Tibial artery (tissue), 4 donors: ENCODE data around the gene MACROD2.

Experiments
- DNase-seq, 2 donors: peaks; one replicate each; pipeline ENCODE4 v3.0.0-alpha.2; 2019
- H3K27ac ChIP-seq, 2 donors: fragments of 200-600 bp; sonication (generic) in 1 of 2; 1 replicate in 1 of 2; 2 replicates in 1 of 2; pipeline ENCODE4 v1.5.1; 2018 to 2019; ENCODE audit warnings: mild to moderate bottlenecking in 1 of 2
- H3K27me3 ChIP-seq, 2 donors: fragments of 200-600 bp; sonication (generic) in 1 of 2; one replicate each; pipeline versions ENCODE4 v1.5.1 to v1.6.0; 2016 to 2019
- H3K36me3 ChIP-seq, 3 donors: fragments of 200-600 bp; sonication (generic) in 2 of 3; one replicate each; pipeline ENCODE4 v1.5.1; 2016 to 2019; ENCODE audit warnings: mild to moderate bottlenecking in 2 of 3
- H3K4me1 ChIP-seq, 4 donors: fragments of 200-600 bp; sonication (generic) in 2 of 4; 1 replicate in 3 of 4; 2 replicates in 1 of 4; pipeline ENCODE4 v1.5.1; 2016 to 2019
- H3K4me3 ChIP-seq, 2 donors: fragments of 200-600 bp; sonication (generic) in 1 of 2; 1 replicate in 1 of 2; 2 replicates in 1 of 2; pipeline ENCODE4 v1.5.1; 2018 to 2019; ENCODE audit warnings: mild to moderate bottlenecking in 2 of 2
- H3K9me3 ChIP-seq, 3 donors: fragments of 200-600 bp; sonication (generic) in 1 of 3; one replicate each; pipeline ENCODE4 v1.5.1; 2016 to 2019
- intact Hi-C: fragments of 100-400 bp; cut with DNase I; formaldehyde crosslinking; loops from one replicate; pipeline ENCODE4 v1.15.0; 2023; ENCODE audit warnings: low total_unique reads
- TF ChIP-seq, protein P1 (sequence below), 2 experiments: fragments of 200-600 bp in 1 of 2; fragments of 450-650 bp in 1 of 2; IDR thresholded peaks; one replicate each; pipeline ENCODE4 v1.5.1; 2017 to 2019; ENCODE audit warnings: antibody characterized with exemption in 2 of 2, mild to moderate bottlenecking in 1 of 2, moderate library complexity in 1 of 2

The MACROD2 gene

GRCh38 chr20:14764511-14765369, 769.4 kb downstream of the MACROD2 start:
- TF ChIP-seq, protein P1, sequence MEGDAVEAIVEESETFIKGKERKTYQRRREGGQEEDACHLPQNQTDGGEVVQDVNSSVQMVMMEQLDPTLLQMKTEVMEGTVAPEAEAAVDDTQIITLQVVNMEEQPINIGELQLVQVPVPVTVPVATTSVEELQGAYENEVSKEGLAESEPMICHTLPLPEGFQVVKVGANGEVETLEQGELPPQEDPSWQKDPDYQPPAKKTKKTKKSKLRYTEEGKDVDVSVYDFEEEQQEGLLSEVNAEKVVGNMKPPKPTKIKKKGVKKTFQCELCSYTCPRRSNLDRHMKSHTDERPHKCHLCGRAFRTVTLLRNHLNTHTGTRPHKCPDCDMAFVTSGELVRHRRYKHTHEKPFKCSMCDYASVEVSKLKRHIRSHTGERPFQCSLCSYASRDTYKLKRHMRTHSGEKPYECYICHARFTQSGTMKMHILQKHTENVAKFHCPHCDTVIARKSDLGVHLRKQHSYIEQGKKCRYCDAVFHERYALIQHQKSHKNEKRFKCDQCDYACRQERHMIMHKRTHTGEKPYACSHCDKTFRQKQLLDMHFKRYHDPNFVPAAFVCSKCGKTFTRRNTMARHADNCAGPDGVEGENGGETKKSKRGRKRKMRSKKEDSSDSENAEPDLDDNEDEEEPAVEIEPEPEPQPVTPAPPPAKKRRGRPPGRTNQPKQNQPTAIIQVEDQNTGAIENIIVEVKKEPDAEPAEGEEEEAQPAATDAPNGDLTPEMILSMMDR (IDR thresholded peaks at IDR 0.05) = no peak
- Histone ChIP-seq H3K27me3 (no peaks in the 10 kb centered on the region), H3K4me1 (no peaks in the 10 kb centered on the region), H3K36me3 (no peaks in the 10 kb centered on the region), H3K27ac (no peak overlapping the region), H3K9me3 (no peaks in the 10 kb centered on the region), H3K4me3 (no peak overlapping the region)
- DNase-seq = no peak
- intact Hi-C loops = no loop called here

- H3K4me1 ChIP-seq = no peaks in the 10 kb centered on the region
- no peak overlapping the region for H3K27ac ChIP-seq
- intact Hi-C loops = no loop called here
- no peak for DNase-seq
- no peaks in the 10 kb centered on the region for H3K27me3 ChIP-seq
- TF ChIP-seq, protein P1 (IDR thresholded peaks at IDR 0.05) = no peak
- no peak overlapping the region for H3K4me3 ChIP-seq
- H3K9me3 ChIP-seq = no peaks in the 10 kb centered on the region
- H3K36me3 ChIP-seq = no peaks in the 10 kb centered on the region
Observed at GRCh38 chr20:14765370-14765701, 770.0 kb downstream of the MACROD2 start.

DNA sequence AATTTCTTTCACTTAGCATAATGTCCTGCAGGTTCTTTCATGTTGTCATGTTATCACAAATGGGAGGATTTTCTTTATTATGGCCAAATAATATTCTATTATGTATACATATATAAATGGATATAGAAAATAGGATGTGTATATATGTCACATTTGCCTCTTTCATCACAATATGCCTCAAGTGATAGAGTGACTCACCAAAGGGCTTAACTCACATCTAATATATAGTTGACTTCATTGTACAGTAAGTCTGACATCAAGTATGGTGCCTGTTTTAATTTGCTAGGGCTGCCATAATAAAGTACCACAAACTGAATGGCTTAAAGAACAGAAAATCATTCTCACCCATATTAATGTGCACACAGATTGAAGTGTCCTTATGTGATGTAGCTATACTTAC, 778.2 kb downstream of the MACROD2 start:
- Histone ChIP-seq H3K4me3 (no peak overlapping the region), H3K9me3 (no peaks in the 10 kb centered on the region), H3K36me3 (no peaks in the 10 kb centered on the region), H3K27ac (no peak overlapping the region), H3K4me1 (no peaks in the 10 kb centered on the region), H3K27me3 (no peaks in the 10 kb centered on the region)
- DNase-seq = no peak
- intact Hi-C loops = no loop called here
- TF ChIP-seq, protein P1 (IDR thresholded peaks at IDR 0.05) = no peak

- peak in 1 of 2 donors; percentile 28 for DNase-seq
- no peaks in the 10 kb centered on the region for H3K36me3 ChIP-seq
- intact Hi-C loops = no loop called here
- H3K4me3 ChIP-seq = no peak overlapping the region
- H3K27me3 ChIP-seq = no peaks in the 10 kb centered on the region
- H3K4me1 ChIP-seq = no peaks in the 10 kb centered on the region
- TF ChIP-seq, protein P1 (IDR thresholded peaks at IDR 0.05) = no peak
- no peaks in the 10 kb centered on the region for H3K9me3 ChIP-seq
- no peak overlapping the region for H3K27ac ChIP-seq
Observed at GRCh38 chr20:14775778-14776177, 780.5 kb downstream of the MACROD2 start.

GRCh38 chr20:14777591-14777990, 782.3 kb downstream of the MACROD2 start:
- no peaks in the 10 kb centered on the region for H3K36me3 ChIP-seq
- no peaks in the 10 kb centered on the region for H3K27me3 ChIP-seq
- TF ChIP-seq, protein P1 (IDR thresholded peaks at IDR 0.05) = no peak
- no peak overlapping the region for H3K27ac ChIP-seq
- no peak for DNase-seq
- H3K9me3 ChIP-seq = no peaks in the 10 kb centered on the region
- no peaks in the 10 kb centered on the region for H3K4me1 ChIP-seq
- intact Hi-C loops = no loop called here
- H3K4me3 ChIP-seq = no peak overlapping the region
